ENCODE data around the gene ANXA9.

Gene ANXA9

DNA sequence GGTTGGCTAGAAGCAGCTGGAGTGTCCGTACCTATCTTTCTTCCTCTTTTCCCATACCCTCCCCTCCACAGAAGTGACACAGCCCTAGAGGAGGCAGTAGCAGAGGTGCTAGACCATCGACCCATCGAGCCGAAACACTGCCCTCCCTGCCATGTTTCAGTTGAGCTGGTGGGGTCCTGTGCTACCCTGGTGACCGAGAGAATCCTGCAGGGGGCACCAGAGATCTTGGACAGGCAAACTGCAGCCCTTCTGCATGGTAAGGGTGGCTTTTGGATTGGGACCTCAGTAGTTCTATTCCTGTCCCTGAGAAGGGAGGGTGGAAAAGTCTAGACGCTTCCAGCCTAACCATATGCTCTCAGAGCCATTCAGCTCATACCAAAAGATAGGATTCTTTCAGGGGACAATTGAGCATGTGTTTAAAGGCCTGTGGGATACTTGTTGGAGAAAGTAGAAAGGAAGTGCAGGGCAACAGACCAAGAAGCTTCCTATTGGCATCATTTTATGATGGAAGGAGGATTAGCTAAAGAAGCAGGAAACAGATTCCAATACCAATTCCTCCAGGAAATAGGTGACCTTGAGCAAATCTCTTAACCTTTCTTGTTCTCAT lies 42.6 kb downstream of the ANXA9 start:
- Histone ChIP-seq H2BK15ac (ENCODE audit: low read length) (no peak overlapping the region), H3K4me2 (ENCODE audit: insufficient read depth, low read length, poor library complexity, severe bottlenecking) (no peak overlapping the region), H3K23ac (ENCODE audit: low read depth, low read length, poor library complexity) (no peak overlapping the region), H3K27me3 (ENCODE audit: control insufficient read depth in 3 of 3, insufficient read depth in 3 of 3, low read depth in 1 of 3, low read length in 3 of 3) (no peaks in the 10 kb centered on the region), H3K4me1 (ENCODE audit: control insufficient read depth in 2 of 2, insufficient read depth in 1 of 2, low read depth in 1 of 2, low read length in 2 of 2) (no peaks in the 10 kb centered on the region), H3K9me3 (replicated peaks in 1 of 2; ENCODE audit: control insufficient read depth in 2 of 2, insufficient read depth in 1 of 2, low read depth in 1 of 2, low read length in 2 of 2) (no peaks in the 10 kb centered on the region), H2BK12ac (ENCODE audit: low read length) (no peak overlapping the region), H4K8ac (ENCODE audit: low read depth, low read length) (no peak overlapping the region), H3K4me3 (ENCODE audit: low read length in 2 of 2) (no peak overlapping the region), H2AFZ (ENCODE audit: low read length) (no peak overlapping the region), H2BK120ac (ENCODE audit: low read depth, low read length) (no peak overlapping the region), H2BK5ac (ENCODE audit: low read length) (no peak overlapping the region), H4K91ac (ENCODE audit: low read depth, low read length, poor library complexity) (no peak overlapping the region), H3K18ac (ENCODE audit: low read length) (no peak overlapping the region), H3K9ac (ENCODE audit: low read depth, low read length, poor library complexity) (no peak overlapping the region), H3K79me1 (ENCODE audit: low read depth, low read length) (no peaks in the 10 kb centered on the region), H3K14ac (ENCODE audit: low read length) (no peak overlapping the region), H3K36me3 (replicated peaks in 1 of 2; ENCODE audit: control insufficient read depth in 2 of 2, insufficient read depth in 2 of 2, low read length in 2 of 2) (peaks cover 13 to 44% of the 10 kb centered on the region in 2 donors), H2AK5ac (ENCODE audit: low read depth, low read length) (no peak overlapping the region), H3K27ac (replicated peaks; ENCODE audit: low read length) (no peak overlapping the region), H3K4ac (ENCODE audit: low read length) (no peak overlapping the region)
- WGBS, 2 donors (ENCODE audit: extremely low coverage in 2 of 2, insufficient read length in 2 of 2, insufficient replicate concordance in 1 of 2): no CpG with 5 or more reads among the region's 6 CpGs
- peak; percentile 55 for DNase-seq (ENCODE audit: low spot score)

DNA sequence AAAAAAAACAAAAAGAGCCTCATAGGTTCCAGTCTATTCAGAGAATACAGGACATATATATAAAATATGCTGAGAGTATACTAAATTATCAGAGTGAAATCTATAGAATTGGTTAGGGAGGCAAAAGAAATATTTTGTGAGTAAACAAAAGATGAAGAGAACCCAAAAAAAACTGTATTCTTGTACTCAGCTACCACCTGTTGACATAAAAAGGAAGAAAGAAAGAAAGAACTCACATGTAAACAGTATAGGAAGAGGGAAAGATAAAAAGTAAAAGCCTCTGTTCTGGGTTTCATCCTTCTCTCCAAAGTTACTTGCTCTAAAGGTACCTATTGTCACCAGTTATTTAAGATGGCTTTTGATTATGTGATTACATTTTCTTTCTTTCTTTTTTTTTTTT lies 44.4 kb downstream of the ANXA9 start:
- H2AFZ ChIP-seq (ENCODE audit: low read length): no peak overlapping the region
- H3K23ac ChIP-seq (ENCODE audit: low read depth, low read length, poor library complexity): no peak overlapping the region
- no peak overlapping the region for H3K18ac ChIP-seq (ENCODE audit: low read length)
- peaks cover 15 to 61% of the 10 kb centered on the region in 2 donors for H3K36me3 ChIP-seq (replicated peaks in 1 of 2; ENCODE audit: control insufficient read depth in 2 of 2, insufficient read depth in 2 of 2, low read length in 2 of 2)
- H2BK12ac ChIP-seq (ENCODE audit: low read length): no peak overlapping the region
- H3K4me3 ChIP-seq (ENCODE audit: low read length in 2 of 2): no peak overlapping the region
- no peak overlapping the region for H2BK120ac ChIP-seq (ENCODE audit: low read depth, low read length)
- no peak overlapping the region for H3K9ac ChIP-seq (ENCODE audit: low read depth, low read length, poor library complexity)
- H2BK5ac ChIP-seq (ENCODE audit: low read length): no peak overlapping the region
- H3K9me3 ChIP-seq (replicated peaks in 1 of 2; ENCODE audit: control insufficient read depth in 2 of 2, insufficient read depth in 1 of 2, low read depth in 1 of 2, low read length in 2 of 2): no peaks in the 10 kb centered on the region
- no peak overlapping the region for H3K27ac ChIP-seq (replicated peaks; ENCODE audit: low read length)
- H2BK15ac ChIP-seq (ENCODE audit: low read length): no peak overlapping the region
- no peak overlapping the region for H4K8ac ChIP-seq (ENCODE audit: low read depth, low read length)
- H4K91ac ChIP-seq (ENCODE audit: low read depth, low read length, poor library complexity): no peak overlapping the region
- H3K27me3 ChIP-seq (ENCODE audit: control insufficient read depth in 3 of 3, insufficient read depth in 3 of 3, low read depth in 1 of 3, low read length in 3 of 3): no peaks in the 10 kb centered on the region
- H3K14ac ChIP-seq (ENCODE audit: low read length): no peak overlapping the region
- H3K79me1 ChIP-seq (ENCODE audit: low read depth, low read length): no peaks in the 10 kb centered on the region
- H3K4ac ChIP-seq (ENCODE audit: low read length): no peak overlapping the region
- no peak overlapping the region for H3K4me2 ChIP-seq (ENCODE audit: insufficient read depth, low read length, poor library complexity, severe bottlenecking)
- no peak for DNase-seq (ENCODE audit: low spot score)
- no peaks in the 10 kb centered on the region for H3K4me1 ChIP-seq (ENCODE audit: control insufficient read depth in 2 of 2, insufficient read depth in 1 of 2, low read depth in 1 of 2, low read length in 2 of 2)
- no peak overlapping the region for H2AK5ac ChIP-seq (ENCODE audit: low read depth, low read length)

DNA sequence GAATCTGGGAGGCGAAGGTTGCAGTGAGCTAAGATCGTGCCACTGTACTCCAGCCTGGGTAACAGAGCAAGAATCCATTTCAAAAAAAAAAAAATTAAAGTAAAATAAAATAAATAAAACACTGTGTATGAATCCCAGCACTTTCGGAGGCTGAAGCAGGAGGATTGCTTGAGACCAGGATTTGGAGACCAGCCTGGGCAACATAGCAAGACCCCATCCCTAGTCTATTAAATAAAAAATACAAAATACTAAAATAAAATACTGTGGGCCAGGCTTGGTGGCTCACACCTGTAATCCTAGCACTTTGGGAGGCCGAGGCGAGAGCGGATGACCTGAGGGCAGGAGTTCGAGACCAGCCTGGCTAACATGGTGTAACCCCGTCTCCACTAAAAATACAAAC lies 50.1 kb downstream of the ANXA9 start:
- no peak overlapping the region for H3K4me3 ChIP-seq (ENCODE audit: low read length in 2 of 2)
- WGBS, 2 donors (ENCODE audit: extremely low coverage in 2 of 2, insufficient read length in 2 of 2, insufficient replicate concordance in 1 of 2): no CpG with 5 or more reads among the region's 8 CpGs

DNA sequence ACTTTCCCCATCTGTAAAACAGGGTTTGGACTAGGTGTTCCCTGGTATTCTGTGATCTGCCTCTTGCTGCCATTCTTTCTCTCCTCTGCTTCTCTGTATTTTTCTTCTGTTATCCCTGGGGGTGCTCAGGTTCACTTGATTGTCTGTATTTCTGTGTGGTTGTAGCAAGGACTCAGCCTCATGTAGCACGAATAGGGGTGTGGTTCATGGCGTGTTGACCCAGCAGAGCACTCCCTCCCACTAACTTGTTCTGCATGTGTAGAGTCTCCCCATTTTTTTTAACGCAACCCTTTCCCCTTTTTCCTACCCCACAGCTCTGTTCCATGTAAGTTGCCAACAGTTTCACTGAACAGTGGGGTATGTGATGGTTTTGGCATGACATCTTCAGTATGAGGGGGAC lies 53.1 kb downstream of the ANXA9 start:
- no peak overlapping the region for H4K8ac ChIP-seq (ENCODE audit: low read depth, low read length)
- no peaks in the 10 kb centered on the region for H3K9me3 ChIP-seq (replicated peaks in 1 of 2; ENCODE audit: control insufficient read depth in 2 of 2, insufficient read depth in 1 of 2, low read depth in 1 of 2, low read length in 2 of 2)
- H3K27me3 ChIP-seq (ENCODE audit: control insufficient read depth in 3 of 3, insufficient read depth in 3 of 3, low read depth in 1 of 3, low read length in 3 of 3): no peaks in the 10 kb centered on the region
- no peak overlapping the region for H2BK12ac ChIP-seq (ENCODE audit: low read length)
- no peak overlapping the region for H2BK120ac ChIP-seq (ENCODE audit: low read depth, low read length)
- no CpG with 5 or more reads among the region's 3 CpGs for WGBS, 2 donors (ENCODE audit: extremely low coverage in 2 of 2, insufficient read length in 2 of 2, insufficient replicate concordance in 1 of 2)
- DNase-seq (ENCODE audit: low spot score): no peak
- H3K23ac ChIP-seq (ENCODE audit: low read depth, low read length, poor library complexity): no peak overlapping the region
- no peak overlapping the region for H2AFZ ChIP-seq (ENCODE audit: low read length)
- H2AK5ac ChIP-seq (ENCODE audit: low read depth, low read length): no peak overlapping the region
- no peak overlapping the region for H3K4ac ChIP-seq (ENCODE audit: low read length)
- peaks cover 15 to 41% of the 10 kb centered on the region in 2 donors for H3K36me3 ChIP-seq (replicated peaks in 1 of 2; ENCODE audit: control insufficient read depth in 2 of 2, insufficient read depth in 2 of 2, low read length in 2 of 2)
- no peak overlapping the region for H3K18ac ChIP-seq (ENCODE audit: low read length)
- H3K4me3 ChIP-seq (ENCODE audit: low read length in 2 of 2): no peak overlapping the region
- no peak overlapping the region for H3K14ac ChIP-seq (ENCODE audit: low read length)
- no peak overlapping the region for H2BK5ac ChIP-seq (ENCODE audit: low read length)
- no peak overlapping the region for H4K91ac ChIP-seq (ENCODE audit: low read depth, low read length, poor library complexity)
- no peaks in the 10 kb centered on the region for H3K4me1 ChIP-seq (ENCODE audit: control insufficient read depth in 2 of 2, insufficient read depth in 1 of 2, low read depth in 1 of 2, low read length in 2 of 2)
- H3K4me2 ChIP-seq (ENCODE audit: insufficient read depth, low read length, poor library complexity, severe bottlenecking): no peak overlapping the region
- no peaks in the 10 kb centered on the region for H3K79me1 ChIP-seq (ENCODE audit: low read depth, low read length)
- H3K9ac ChIP-seq (ENCODE audit: low read depth, low read length, poor library complexity): no peak overlapping the region
- no peak overlapping the region for H2BK15ac ChIP-seq (ENCODE audit: low read length)
- no peak overlapping the region for H3K27ac ChIP-seq (replicated peaks; ENCODE audit: low read length)

More for the DNA sequence above, 50.1 kb downstream of the ANXA9 start:
- H3K18ac ChIP-seq (ENCODE audit: low read length): no peak overlapping the region
- no peaks in the 10 kb centered on the region for H3K9me3 ChIP-seq (replicated peaks in 1 of 2; ENCODE audit: control insufficient read depth in 2 of 2, insufficient read depth in 1 of 2, low read depth in 1 of 2, low read length in 2 of 2)
- no peak overlapping the region for H2BK15ac ChIP-seq (ENCODE audit: low read length)
- H3K23ac ChIP-seq (ENCODE audit: low read depth, low read length, poor library complexity): no peak overlapping the region
- no peak overlapping the region for H2AFZ ChIP-seq (ENCODE audit: low read length)
- peaks cover 19 to 65% of the 10 kb centered on the region in 2 donors for H3K36me3 ChIP-seq (replicated peaks in 1 of 2; ENCODE audit: control insufficient read depth in 2 of 2, insufficient read depth in 2 of 2, low read length in 2 of 2)
- H3K79me1 ChIP-seq (ENCODE audit: low read depth, low read length): no peaks in the 10 kb centered on the region
- H3K4ac ChIP-seq (ENCODE audit: low read length): no peak overlapping the region
- no peak overlapping the region for H2AK5ac ChIP-seq (ENCODE audit: low read depth, low read length)
- no peak for DNase-seq (ENCODE audit: low spot score)
- H3K4me2 ChIP-seq (ENCODE audit: insufficient read depth, low read length, poor library complexity, severe bottlenecking): no peak overlapping the region
- no peaks in the 10 kb centered on the region for H3K4me1 ChIP-seq (ENCODE audit: control insufficient read depth in 2 of 2, insufficient read depth in 1 of 2, low read depth in 1 of 2, low read length in 2 of 2)
- H4K91ac ChIP-seq (ENCODE audit: low read depth, low read length, poor library complexity): no peak overlapping the region
- no peaks in the 10 kb centered on the region for H3K27me3 ChIP-seq (ENCODE audit: control insufficient read depth in 3 of 3, insufficient read depth in 3 of 3, low read depth in 1 of 3, low read length in 3 of 3)
- H4K8ac ChIP-seq (ENCODE audit: low read depth, low read length): no peak overlapping the region
- no peak overlapping the region for H2BK5ac ChIP-seq (ENCODE audit: low read length)
- H2BK120ac ChIP-seq (ENCODE audit: low read depth, low read length): no peak overlapping the region
- H2BK12ac ChIP-seq (ENCODE audit: low read length): no peak overlapping the region
- peak overlapping the region; percentile 89 for H3K14ac ChIP-seq (ENCODE audit: low read length)
- H3K27ac ChIP-seq (replicated peaks; ENCODE audit: low read length): no peak overlapping the region
- no peak overlapping the region for H3K9ac ChIP-seq (ENCODE audit: low read depth, low read length, poor library complexity)

Measured in neuronal stem cell (in vitro differentiated cells).